GM21619 (cell line): Measurements from ENCODE around the gene PTPN6.
"Not testable (repeated sequence)": the region's sequence is repeated elsewhere in the genome, so short reads cannot be mapped to it uniquely, and the experiment has no call there.

Experiments used
- ATAC-seq: cut with Tn5 transposase; IDR thresholded peaks from one replicate; pipeline ENCODE4 v1.9.1; 2021; ENCODE audit not compliant: unreplicated experiment

Gene PTPN6

GRCh38 chr12:6950811-6951540, at the start of gene PTPN6:
Gene PTPN6, plus strand, starts transcription at chr12:6951356. Its CDS starts 157 bp downstream, at chr12:6951513.
- no peak for ATAC-seq

- ATAC-seq = no peak
Measured at GRCh38 chr12:6902448-6902847, 48.7 kb upstream of the PTPN6 start.

- ATAC-seq = no peak
Measured at GRCh38 chr12:6903722-6904121, 47.4 kb upstream of the PTPN6 start.

- peak; percentile 92 for ATAC-seq
Measured at GRCh38 chr12:6904280-6905276, 46.6 kb upstream of the PTPN6 start, which contains the start of gene LRRC23. Gene LRRC23, plus strand, starts transcription at chr12:6904822. Its CDS starts 812 bp downstream, at chr12:6905634.

- no peak for ATAC-seq
Measured at GRCh38 chr12:6905414-6906040, 45.6 kb upstream of the PTPN6 start.

- ATAC-seq = not testable (repeated sequence)
Measured at GRCh38 chr12:6908141-6908540, 43.0 kb upstream of the PTPN6 start.

- no peak for ATAC-seq
Measured at GRCh38 chr12:6909421-6910145, 41.6 kb upstream of the PTPN6 start.

GRCh38 chr12:6912164-6912935, 38.8 kb upstream of the PTPN6 start:
- no peak for ATAC-seq

GRCh38 chr12:6914246-6914946, 36.8 kb upstream of the PTPN6 start, which contains the start of gene ENO2:
Gene ENO2, plus strand, starts transcription at chr12:6914580. Its CDS starts 1,253 bp downstream, at chr12:6915833.
- peak; percentile 73 for ATAC-seq

GRCh38 chr12:6914947-6915788, 36.0 kb upstream of the PTPN6 start:
- no peak for ATAC-seq

GRCh38 chr12:6915789-6916285, 35.3 kb upstream of the PTPN6 start:
- ATAC-seq = no peak

- ATAC-seq = no peak
Measured at GRCh38 chr12:6916426-6917200, 34.5 kb upstream of the PTPN6 start.

- ATAC-seq = no peak
Measured at GRCh38 chr12:6917491-6918231, 33.5 kb upstream of the PTPN6 start.

GRCh38 chr12:6919588-6919987, 31.6 kb upstream of the PTPN6 start:
- ATAC-seq = no peak

GRCh38 chr12:6921539-6921938, 29.6 kb upstream of the PTPN6 start:
- ATAC-seq = no peak
